Measurements from ENCODE around the gene FRRS1.
A peak's percentile ranks its signal among the peaks of the same experiment; 100 is the strongest.
"Not testable (repeated sequence)": the region's sequence is repeated elsewhere in the genome, so short reads cannot be mapped to it uniquely, and the experiment has no call there.

The FRRS1 gene

DNA sequence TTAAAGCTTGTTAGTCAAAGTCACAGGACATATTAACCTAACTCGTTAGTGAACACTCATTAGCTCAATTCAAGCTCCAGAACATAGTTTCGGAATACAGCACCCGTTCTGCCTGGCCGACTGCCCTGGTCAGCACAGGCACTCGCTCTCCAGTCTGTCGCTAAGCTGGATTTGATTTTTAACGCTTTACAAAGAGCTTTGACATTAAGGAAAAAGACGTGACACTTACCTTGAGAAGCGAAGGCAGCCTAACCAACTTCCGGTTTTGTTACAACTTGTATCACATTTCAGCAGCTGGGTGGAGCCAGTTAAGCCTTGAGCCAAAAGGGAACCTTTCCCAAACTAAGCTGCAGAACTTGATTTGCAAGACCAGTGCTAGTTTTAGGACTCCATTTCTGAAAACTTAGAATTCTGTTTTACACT, at the start of gene FRRS1:
Gene FRRS1, minus strand, starts transcription at position 258 of the 423 bp plus-strand sequence. CDS start 17,867 bp downstream, outside the sequence.
- peak in 9 of 14 donors; percentile 4 to 30 (median 12) for DNase-seq

GRCh38 chr1:99814373-99814900, 48.0 kb upstream of the FRRS1 start:
- DNase-seq = no peak

DNA sequence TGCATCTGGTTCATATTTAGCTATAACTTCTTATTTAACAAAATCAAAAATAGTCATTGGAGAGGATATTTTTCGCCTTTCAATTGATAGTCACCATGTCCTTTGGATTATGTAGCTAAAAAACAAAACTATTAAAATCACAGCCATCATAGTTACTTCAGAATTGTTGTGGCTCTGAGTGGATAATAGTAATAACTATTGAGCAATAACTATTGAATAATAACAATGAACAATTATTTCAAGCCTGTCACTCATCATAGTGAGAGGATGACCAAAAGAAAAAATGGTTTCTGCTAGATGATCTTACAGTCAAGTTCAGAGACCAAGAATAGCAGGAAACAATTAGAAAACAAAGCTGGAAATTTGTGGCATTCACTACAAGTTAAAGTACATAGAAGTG, 45.3 kb upstream of the FRRS1 start:
- DNase-seq = no peak

DNA sequence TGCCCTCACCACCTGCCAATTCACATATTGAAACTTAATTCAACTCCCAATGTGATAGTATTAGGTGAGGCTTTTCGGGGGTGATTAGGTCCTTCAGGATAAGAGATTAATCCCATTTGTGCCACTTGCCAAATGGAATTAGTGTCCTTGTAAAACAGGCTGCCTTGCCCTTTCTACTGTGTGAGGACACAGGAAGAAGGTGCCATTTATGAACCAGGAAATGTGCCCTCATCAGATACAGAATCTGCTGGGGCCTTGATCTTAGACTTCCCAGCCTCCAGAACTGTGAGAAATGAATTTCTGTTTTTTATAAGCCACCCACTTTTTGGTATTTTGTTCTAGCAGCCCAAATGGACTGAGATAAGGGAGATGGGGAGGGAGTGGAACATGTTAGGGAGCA, 44.6 kb upstream of the FRRS1 start:
- DNase-seq = no peak

DNA sequence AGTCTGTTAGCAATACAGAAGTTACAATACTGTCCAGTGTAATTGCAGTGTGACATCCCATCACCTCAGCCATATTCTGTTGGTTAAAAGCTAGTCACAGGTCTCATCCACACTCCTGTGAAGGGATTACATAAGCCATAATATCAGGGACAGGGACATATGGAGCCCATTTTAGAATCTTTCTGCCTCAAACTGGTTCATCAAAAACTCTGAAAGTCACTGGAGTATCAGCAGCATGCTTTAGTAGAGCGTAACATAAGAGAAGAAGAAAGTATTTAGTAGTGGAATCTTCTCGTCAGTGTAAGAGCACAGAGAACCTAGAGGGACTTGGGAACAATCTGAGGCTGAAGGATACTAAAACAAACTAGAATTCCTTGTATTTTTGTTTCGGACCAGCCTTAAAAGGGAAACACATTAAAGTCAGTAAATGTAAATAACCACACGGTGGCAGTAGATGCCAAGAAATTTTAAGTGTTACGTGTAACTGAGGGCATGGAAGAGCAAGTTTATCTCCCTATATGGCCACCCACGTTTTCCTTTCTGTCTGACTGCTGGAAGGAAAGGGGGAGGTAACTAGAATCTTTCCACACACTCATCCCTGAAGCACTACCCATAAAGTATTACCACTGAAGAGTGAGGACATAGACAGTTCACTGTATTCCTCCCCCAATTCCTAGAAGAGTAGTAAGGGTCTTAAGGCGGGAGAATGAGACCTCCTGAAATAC, 42.1 kb upstream of the FRRS1 start:
- peak in 5 of 14 donors; percentile 1 to 33 (median 6) for DNase-seq

DNA sequence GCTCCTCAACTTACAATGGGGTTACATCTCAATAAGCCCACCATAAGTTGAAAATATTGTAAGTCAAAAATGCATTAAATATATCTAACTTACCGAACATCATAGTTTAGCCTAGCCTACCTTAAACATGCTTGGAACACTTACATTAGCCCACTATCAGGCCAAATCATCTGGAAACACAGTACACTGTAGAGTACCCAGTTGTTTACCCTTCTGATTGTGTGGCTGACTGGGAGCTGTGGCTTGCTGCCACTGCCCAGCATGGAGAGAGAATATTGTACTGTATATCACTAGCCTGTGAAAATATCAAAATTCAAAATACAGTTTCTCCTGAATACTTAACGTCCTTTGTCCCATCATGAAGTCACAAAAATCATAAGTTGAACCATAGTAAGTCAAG, 40.4 kb upstream of the FRRS1 start:
- no peak for DNase-seq

GRCh38 chr1:99801584-99801983, 35.1 kb upstream of the FRRS1 start:
- no peak for DNase-seq

GRCh38 chr1:99793861-99794260, 27.4 kb upstream of the FRRS1 start:
- DNase-seq = not testable (repeated sequence)

- DNase-seq = no peak
Measured at GRCh38 chr1:99789715-99790114, 23.3 kb upstream of the FRRS1 start.

DNA sequence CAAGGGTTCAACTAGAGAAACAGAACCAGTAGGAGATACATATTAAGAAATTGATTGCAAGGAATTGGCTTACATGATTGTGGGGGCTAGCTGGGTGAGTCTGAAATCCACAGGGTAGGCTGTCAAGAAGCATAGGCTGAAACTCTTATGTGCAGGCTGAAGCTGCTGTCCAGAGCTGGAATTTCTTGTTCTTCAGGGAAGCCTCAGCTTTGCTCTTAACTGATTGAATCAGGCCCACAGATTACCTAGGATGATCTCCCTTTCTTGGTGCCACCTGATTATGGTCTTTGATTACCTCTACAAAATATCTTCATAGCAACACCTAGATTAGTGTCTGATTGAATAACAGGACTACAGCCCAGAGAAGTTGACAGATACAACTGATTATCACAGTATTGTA, 22.5 kb upstream of the FRRS1 start:
- DNase-seq = no peak

- DNase-seq = no peak
Measured at GRCh38 chr1:99786751-99787501, 20.5 kb upstream of the FRRS1 start.

GRCh38 chr1:99784809-99785255, 18.4 kb upstream of the FRRS1 start:
- no peak for DNase-seq

DNA sequence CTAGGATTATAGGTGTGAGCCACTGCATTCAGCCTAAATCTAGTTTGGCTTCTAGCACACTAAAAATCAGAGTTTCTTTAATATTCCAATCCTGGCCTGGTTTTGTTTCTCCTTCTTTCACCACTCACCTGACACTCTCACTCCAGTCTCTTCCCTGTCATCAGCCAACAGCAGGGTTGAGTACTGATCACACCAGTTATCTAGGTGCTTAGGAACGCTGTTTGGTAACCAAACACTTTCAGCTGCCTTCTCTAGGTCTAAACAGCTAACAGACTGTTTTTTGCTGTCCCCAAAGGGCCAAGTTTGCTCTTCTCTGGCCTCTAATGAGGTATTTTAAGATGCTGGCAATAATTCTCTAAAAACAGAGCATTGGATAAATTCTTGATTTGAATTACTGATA, 17.7 kb upstream of the FRRS1 start:
- no peak for DNase-seq

GRCh38 chr1:99782920-99783319, 16.5 kb upstream of the FRRS1 start:
- DNase-seq = no peak

DNA sequence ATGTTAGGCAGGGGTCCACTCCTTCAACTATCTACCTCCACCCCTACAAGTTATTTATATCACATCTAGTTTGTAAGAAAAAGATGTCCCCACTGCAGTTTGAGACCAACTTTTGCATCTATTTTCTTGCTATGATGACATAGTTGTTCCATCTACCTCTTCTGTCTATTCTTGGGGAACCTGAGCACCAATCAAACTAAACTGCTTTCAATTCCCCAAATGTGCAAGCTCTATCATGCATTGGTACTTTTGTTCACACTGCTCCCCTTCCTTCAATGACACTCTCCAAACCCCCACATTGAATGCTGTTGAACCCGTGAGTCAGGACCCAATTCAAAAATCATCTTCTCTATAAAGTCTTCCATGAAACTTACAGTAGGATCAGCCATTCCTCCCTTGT, 16.0 kb upstream of the FRRS1 start:
- no peak for DNase-seq

GRCh38 chr1:99781798-99782197, 15.4 kb upstream of the FRRS1 start:
- DNase-seq = no peak

DNA sequence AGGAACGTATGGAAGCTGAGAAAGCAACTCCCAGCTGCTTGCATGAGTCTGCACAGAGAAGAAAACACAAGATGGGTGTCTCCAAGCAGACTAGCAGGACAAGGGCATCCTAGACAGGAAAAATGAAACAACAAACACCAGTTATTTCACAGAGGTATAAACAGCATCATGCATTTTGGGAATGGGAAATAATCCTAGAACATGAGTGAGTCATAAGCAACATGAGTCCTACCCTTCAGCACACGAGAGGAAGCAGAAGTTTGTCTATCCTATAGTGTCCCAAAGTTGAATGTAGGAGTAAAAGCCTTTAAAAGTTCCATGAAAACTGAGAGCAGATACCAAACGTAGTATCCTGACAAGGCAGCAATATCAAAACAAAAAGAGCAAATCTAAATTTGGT, 11.3 kb upstream of the FRRS1 start:
- no peak for DNase-seq

GRCh38 chr1:99776120-99776519, 9.7 kb upstream of the FRRS1 start:
- no peak for DNase-seq

DNA sequence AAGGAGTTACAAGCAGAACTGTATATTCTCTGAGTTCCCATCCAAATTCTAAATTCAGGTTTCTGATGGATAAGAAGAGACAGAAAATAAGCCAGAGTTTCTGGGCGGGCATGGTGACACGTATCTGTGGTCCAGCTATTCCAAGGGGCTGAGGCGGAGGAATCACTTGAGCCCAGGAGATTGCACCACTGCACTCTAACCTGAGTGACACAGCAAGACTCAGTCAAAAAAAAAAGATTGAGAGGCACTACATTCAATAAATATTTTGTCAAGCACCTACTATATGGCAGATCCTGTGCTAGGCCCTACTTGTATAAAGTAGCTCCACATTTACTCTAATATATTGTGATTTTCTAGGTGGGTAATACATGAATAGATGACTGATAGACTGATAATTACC, 6.4 kb upstream of the FRRS1 start:
- DNase-seq = no peak

GRCh38 chr1:99771513-99771918, 5.1 kb upstream of the FRRS1 start:
- no peak for DNase-seq

DNA sequence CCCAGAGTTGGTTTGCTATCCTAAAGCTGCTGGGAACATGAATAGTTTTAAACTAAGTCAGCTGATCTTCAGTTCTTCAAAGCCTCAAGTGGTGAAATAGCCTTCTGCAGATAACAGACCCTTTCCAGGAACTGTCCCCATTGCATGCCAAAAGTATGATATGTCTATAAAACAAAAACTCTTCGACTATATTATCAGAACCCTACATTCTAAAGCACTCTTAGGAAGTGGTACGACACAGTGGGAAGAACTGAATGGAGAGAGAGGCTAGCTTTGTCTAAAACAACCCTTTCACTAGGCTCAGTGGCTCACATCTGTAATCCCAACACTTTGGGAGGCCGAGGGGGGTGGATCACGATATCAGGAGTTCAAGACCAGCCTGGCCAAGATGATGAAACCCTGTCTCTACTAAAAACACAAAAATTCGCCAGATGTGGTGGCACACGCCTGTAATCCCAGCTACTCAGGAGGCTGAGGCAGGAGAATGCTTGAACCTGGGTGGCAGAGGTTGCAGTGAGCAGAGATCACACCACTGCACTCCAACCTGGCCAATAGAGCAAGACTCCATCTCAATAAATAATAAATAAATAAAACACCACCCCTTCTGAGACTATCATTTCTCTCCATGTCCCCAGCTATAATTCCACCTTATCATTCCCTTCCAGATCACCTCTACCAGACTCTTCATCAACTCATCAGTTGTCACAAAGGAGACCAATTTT, 2.2 kb upstream of the FRRS1 start:
- no peak for DNase-seq

DNA sequence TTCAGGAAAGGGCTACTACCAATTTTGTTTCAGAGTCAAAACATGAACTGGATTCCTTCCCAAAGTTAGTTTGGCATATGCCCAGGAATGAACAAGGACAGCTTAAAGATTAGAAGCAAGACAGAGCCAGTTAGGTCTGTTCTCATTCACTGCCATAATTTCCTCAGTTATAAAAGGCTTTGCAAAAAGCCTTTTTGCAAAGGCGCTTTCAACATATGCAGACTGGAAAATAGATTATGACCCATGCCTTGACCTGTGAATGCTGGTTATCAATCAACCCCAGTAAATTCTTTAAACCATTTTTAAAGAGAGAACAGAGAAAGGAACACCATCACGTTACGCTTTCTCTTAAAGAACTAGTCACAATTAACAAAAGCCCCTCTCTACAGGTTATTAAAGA, 1.7 kb upstream of the FRRS1 start:
- DNase-seq = no peak

DNA sequence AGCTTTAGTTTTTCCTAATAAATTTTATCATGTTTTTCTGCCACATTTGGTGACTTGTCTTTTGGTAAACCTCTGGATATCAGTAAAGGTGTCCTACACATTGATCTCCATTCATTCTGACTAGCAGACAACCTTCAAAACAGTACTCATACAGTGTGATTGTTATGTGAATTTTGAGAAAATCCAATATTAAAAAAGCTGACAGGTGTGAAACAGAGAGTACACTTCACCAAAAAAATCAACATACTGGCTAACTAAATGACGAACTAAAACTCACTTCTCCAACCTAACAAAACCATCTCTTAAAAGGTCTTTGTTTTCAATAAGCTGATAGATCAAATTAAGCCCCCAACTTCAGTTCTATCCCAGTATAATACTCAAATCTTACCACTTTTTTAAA, 1.5 kb downstream of the FRRS1 start:
- no peak for DNase-seq

All from C1 segment of cervical spinal cord (tissue), 14 donors.